Fibroblast of the aortic adventitia (primary cell): Measurements from ENCODE around the gene PLEKHJ1. TPM values are rescaled to one million over a fixed set of nuclear protein-coding genes. Genes with fewer than 3 reads are reported as not detected.

ENCODE experiments used
- DNase-seq: peaks from one replicate; pipeline ENCODE4 v3.0.0-alpha.2; 2010; ENCODE audit warnings: low read depth
- H3K4me3 ChIP-seq: 2 replicates; pipeline ENCODE4 v1.5.1; 2011; ENCODE audit warnings: low read depth, mild to moderate bottlenecking, control low read depth, low read length, moderate library complexity
- total RNA-seq: library from RNA; depleted of rRNA; stranded (reverse); fragments of >200 nt; gene quantifications from 2 replicates; pipeline ENCODE4 v1.2.3, GENCODE V29; 2012; ENCODE audit warnings: low replicate concordance
- TF ChIP-seq, protein P1 (sequence below): IDR thresholded peaks from 2 replicates; pipeline ENCODE4 v1.5.1; 2011; ENCODE audit warnings: mild to moderate bottlenecking, low read length, control low read depth, inconsistent platforms; ENCODE audit not compliant: insufficient read depth

Gene PLEKHJ1
- total RNA-seq, 1 donor: 33.4 TPM

- TF ChIP-seq, protein P1, sequence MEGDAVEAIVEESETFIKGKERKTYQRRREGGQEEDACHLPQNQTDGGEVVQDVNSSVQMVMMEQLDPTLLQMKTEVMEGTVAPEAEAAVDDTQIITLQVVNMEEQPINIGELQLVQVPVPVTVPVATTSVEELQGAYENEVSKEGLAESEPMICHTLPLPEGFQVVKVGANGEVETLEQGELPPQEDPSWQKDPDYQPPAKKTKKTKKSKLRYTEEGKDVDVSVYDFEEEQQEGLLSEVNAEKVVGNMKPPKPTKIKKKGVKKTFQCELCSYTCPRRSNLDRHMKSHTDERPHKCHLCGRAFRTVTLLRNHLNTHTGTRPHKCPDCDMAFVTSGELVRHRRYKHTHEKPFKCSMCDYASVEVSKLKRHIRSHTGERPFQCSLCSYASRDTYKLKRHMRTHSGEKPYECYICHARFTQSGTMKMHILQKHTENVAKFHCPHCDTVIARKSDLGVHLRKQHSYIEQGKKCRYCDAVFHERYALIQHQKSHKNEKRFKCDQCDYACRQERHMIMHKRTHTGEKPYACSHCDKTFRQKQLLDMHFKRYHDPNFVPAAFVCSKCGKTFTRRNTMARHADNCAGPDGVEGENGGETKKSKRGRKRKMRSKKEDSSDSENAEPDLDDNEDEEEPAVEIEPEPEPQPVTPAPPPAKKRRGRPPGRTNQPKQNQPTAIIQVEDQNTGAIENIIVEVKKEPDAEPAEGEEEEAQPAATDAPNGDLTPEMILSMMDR: no peak
- no peak overlapping the region for H3K4me3 ChIP-seq
- DNase-seq: no peak
Measured at GRCh38 chr19:2255112-2255845, 19.1 kb upstream of the PLEKHJ1 start.

- no peak for DNase-seq
- TF ChIP-seq, protein P1: peak; percentile 32
- H3K4me3 ChIP-seq: no peak overlapping the region
Measured at GRCh38 chr19:2254064-2254872, 18.1 kb upstream of the PLEKHJ1 start.

GRCh38 chr19:2253106-2254063, 17.3 kb upstream of the PLEKHJ1 start:
- TF ChIP-seq, protein P1: peak; percentile 16
- no peak for DNase-seq
- no peak overlapping the region for H3K4me3 ChIP-seq

- TF ChIP-seq, protein P1: no peak
- no peak overlapping the region for H3K4me3 ChIP-seq
- DNase-seq: no peak
Measured at GRCh38 chr19:2252797-2253105, 16.6 kb upstream of the PLEKHJ1 start.

DNA sequence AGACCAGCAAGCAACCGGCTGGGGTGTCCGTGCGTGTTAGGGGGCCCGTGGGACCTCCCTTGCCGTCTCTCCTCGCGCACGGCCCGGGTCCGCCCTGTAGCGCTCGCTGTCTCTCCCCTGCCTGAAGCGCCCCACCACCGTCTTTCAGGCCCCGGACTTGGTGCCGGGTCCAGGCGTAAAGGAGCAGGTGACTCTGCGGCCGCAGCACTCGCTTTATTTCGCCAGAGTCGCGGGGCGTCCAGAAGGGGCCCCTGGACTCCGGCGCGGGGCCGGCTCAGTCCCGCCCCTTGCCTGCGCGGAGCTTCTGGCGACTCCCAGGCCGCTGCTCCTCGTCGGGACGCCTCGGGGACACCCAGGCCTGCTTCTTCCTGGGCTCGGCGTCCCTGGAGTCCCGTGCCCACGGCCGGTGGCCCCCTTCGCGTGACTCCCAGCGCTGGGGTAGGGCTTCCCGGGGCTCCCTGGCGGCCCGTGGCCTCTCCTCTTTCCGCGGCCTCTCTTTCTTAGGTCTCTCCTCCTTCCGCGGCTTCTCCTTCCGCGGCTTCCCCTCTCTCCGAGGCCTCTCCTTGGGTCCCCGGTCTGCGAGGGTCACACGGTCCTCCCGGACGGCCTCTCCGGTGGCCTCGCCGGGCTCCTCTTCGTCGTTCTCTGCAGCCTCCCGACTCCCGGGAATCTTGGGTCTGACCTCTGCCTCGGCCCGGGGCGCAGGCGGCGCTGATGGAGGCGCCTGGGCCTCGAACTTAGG, 16.1 kb upstream of the PLEKHJ1 start:
- TF ChIP-seq, protein P1: no peak
- DNase-seq: no peak
- no peak overlapping the region for H3K4me3 ChIP-seq
